GM12875 (cell line): ENCODE data around the gene SIRT7.

Source experiments
- H3K4me3 ChIP-seq: one replicate; pipeline ENCODE4 v1.5.1; 2011; ENCODE audit warnings: low read depth, low read length, control low read depth
- CTCF ChIP-seq: IDR thresholded peaks from 2 replicates; pipeline ENCODE4 v1.5.1; 2011; ENCODE audit warnings: low read depth, mild to moderate bottlenecking, control low read depth, inconsistent platforms, low read length, moderate library complexity, borderline replicate concordance; ENCODE audit not compliant: insufficient read depth

SIRT7 gene

DNA sequence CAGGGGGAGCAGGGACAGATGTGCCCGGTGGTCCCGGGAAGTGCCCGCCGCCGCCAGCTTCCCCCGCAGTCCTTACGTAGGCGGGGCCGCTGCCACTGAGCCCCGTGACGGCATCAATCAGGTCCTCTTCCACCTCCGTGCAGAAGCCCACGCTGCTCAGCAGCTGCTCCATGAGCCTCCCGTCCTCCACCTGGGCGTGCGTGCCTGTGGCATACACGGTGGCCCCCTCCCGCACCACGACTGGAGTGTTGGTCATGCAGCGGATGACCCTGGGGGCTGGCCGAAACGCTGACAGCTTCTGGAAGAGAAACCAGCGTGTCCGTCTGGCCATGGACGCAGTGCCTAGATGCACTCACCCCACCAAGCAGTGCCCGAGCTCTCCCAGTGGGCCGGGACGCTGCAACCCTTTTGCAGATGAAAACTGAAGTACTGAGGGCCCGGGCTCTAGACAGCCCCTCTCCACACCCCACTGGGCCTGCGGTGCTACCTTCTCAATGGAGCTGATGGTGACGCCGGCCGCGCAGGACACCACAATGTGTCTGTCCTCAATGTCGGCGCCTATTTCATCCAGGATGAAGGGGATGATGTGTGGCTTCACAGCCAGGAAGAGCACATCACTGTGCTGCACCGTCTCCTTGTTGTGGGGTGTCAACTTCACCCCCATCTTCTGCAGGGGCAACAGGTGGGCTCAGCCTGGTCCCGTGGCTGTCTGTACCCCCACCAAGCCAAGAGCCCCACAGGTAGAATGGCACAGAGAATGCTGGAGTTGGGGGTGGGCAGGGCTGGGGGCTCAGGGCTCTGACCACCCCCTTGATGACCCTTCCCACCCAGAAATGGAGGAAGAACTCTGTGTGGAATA, 17.1 kb upstream of the SIRT7 start:
- no peak overlapping the region for H3K4me3 ChIP-seq
- no peak for TF ChIP-seq CTCF

DNA sequence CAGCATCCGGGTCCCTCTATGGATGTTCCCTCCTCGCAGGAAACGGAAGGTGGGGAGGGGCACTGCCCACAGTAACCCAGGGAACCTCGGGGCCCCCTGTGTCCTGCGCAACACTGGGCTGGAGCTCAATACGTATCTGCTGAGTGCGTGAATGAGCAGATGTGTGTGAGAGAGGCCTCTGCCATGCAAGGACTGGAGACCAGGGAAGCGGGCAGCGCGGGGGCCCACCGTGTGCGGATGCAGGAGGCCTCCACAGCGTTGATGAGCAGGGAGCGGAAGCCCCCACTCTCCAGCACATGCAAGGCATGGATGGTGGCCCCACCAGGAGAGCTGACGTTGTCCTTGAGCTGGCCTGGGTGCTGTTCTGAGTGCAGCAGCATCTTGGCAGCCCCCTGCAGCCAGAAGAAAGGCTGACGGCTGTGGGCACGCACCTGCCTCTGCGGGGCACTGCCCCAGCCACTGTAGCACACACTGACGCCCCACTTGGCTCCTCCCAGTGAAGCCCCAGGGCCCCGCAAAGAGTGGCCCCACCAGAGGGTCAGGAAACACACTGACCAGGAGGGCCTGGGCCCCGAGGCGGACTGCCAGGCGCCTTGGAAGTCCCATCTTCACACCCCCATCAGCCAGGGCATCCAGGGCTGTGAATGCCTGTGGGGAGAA, 16.3 kb upstream of the SIRT7 start:
- no peak for TF ChIP-seq CTCF
- no peak overlapping the region for H3K4me3 ChIP-seq

DNA sequence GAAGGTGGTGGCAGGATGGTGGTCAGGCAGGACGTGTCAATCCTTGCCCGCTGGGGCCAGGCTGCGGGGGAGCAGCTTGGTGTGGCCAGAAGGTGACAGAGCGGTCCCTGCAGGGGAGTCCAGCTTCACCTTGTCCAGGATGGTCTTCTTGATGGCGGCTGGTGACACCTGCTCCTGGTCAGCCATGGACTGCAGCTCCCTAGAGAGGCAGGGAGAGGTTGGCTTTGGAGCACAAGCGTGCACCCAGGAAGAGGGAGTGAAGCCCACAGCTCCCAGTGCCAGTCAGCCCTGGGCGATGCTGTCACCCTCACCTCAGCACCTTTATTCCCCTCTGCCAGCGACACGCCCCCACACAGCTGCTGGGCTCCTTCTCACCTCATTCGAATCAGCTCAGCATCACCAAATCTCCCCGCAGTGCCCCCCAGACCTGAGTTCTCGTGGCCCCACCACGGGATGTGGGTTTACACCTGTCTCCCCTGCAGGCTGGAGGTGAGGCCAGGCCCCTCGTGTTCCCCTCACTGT, 15.3 kb upstream of the SIRT7 start:
- H3K4me3 ChIP-seq = no peak overlapping the region
- no peak for TF ChIP-seq CTCF

- no peak for TF ChIP-seq CTCF
- H3K4me3 ChIP-seq = no peak overlapping the region
These were observed 14.5 kb upstream of the SIRT7 start for GRCh38 chr17:81932333-81932983.

- TF ChIP-seq CTCF = no peak
These were observed 13.8 kb upstream of the SIRT7 start for GRCh38 chr17:81931557-81932332.

DNA sequence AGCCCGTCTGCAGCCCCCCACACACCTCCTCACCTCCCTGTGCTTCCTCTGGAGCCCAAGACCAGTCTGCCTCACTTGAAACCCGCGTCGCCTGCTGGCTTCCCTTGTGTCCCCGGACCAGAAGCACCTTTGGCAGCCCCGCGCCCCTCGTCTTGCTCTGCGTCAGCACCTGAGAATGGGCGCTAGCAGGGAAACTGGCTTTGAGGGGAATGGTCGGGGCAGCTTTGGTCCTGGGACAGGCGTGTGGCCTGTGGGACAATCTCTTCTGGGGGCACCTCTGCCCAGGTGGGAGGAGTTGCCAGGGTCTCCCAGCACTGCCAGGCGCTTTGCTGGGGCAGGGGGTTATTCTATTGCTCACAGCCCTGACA, 13.2 kb upstream of the SIRT7 start:
- H3K4me3 ChIP-seq = no peak overlapping the region
- no peak for TF ChIP-seq CTCF

More at GRCh38 chr17:81931557-81932332, 13.8 kb upstream of the SIRT7 start:
- H3K4me3 ChIP-seq = no peak overlapping the region
